RCC 7860 (cell line): ENCODE data around the gene GAB1.

ENCODE experiments used
- DNase-seq: peaks from one replicate; pipeline ENCODE4 v3.0.0-alpha.2; 2015; ENCODE audit warnings: low spot score
- FAIRE-seq: peaks from 2 replicates; lab custom pipeline; 2012; peaks lifted over from hg19 to GRCh38; lab: Jason Lieb, UNC

The GAB1 gene

DNA sequence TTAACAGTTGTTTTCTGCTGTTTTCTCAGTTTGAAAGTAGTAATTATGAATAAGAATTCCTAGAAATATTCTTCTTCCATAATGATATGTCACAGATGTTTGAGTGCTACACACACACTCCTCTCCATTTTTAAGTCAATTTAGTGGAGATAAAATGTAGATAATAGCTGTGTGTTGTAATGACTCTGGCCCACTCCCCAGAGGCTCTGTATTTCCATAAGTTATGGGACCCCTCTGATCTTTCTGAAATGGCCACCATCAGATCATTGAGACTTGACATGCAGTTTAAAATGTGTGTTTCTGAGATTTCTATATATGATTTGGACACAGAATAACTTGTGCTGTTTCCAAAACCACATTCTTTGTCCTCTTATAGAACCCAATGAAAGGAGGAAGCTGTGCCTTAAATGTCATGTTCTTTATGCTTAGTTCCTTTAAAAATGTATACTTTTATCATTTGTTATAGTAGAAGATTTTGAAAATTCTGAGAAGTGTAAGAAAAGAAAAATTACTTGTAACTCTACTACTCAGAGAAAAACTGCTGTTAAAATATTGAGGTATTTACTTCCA lies 46.4 kb downstream of the GAB1 start:
- DNase-seq (no peak), FAIRE-seq (no peak)

- DNase-seq (no peak), FAIRE-seq (no peak)
These were observed 47.8 kb downstream of the GAB1 start for GRCh38 chr4:143384381-143384994.

DNA sequence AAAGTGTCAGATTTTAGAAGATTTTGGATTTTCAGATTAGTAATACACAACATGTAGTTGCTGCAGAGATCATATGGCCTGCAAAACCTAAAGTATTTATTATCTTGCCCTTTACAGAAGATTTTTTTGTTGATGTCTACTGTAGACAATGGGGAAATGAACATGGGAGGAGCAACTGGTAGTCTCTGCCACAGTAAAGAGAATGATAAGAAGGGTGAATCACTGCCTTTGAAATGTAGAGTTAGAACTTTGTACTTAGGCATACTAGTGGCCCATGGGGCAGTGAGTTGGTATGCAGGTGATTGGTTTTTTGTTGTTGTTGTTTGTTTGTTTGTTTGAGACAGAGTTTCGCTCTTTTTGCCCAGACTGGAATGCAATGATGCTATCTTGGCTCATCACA lies 50.1 kb downstream of the GAB1 start:
- no peak for FAIRE-seq
- no peak for DNase-seq

DNA sequence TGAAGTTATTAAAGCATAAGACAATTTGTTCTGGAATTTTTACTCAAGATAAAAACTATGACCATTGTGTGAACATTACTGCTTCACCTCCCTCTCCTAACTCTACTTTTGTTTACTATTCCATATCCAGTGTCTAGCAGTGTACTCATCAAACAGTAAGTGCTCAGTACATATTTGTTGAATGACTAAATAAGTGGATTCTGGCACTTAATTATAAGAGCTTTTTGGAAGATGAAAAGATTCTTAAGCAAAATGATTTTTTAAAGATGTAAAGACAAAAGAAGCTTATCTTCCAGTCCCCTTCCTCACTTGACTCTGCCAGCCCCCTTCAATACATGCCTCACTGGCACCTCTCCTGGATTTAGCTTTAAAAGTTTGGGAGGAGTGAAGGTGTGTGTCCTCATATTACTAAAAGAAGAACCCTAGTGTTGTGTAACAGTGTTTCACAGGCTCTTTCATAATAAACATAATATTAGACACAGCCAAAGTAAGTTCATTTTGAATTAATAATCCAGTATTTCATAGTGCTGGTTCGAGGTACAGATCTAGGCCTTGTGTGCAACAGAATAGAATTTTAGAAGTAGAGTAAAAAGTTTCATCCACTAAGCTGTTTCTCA lies 53.0 kb downstream of the GAB1 start:
- no peak for FAIRE-seq
- no peak for DNase-seq

- DNase-seq (no peak), FAIRE-seq (no peak)
These were observed 54.1 kb downstream of the GAB1 start for GRCh38 chr4:143390764-143391163.

DNA sequence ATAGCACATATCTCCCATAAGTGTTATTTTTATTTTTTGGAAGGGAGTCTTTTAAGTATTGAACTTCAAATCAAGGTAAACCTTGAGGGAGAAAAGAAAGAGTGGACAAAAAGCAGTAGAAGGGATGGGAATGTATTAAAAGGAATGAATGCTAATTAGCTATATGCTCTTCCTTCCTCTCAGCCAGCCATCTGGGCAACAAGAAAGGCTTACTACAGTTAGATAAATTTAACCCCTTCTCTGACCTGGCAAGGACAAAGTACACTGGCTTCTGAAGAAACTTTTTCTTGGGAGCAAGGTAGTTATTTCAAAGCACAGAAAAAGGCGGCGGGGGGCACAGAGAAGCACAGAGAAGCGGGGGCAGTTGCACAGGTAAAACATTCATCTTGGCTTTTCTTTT lies 54.6 kb downstream of the GAB1 start:
- no peak for DNase-seq
- no peak for FAIRE-seq

DNA sequence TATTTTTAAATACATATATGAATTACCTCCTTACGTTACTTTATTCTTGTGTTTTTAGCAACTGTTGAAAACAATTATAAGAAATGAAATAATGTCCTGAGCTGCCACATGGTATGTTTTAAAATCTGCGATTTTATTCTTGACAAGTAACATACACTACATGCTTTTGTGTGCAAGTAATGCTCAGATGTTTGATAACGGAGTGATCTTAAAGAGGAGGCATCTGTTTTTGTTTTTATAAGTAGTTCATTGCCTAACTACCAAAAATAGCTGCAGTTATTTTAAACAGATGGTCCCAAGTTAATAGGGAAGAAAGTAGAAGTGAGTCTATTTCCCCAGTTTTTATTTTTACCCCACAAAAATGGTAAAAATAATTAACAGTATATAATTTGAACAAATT lies 55.2 kb downstream of the GAB1 start:
- no peak for DNase-seq

DNA sequence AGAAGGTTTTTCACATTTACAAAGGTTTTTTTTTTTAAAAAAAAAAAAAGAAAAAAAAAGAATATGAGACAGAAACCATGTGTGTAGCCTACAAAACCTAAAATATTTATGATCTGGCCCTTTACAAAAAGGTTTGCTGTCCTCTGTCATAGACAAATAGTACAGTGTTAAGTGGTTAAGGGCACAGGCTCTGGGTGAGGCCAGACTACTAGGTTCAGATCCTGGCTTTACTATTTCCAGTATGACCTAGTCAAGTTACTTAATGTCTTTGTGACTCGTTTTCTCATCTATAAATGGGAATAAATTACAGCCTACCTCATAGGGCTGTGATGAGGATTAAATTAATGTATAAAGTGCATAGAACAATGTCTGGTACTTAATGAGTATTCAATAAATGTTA lies 56.5 kb downstream of the GAB1 start:
- FAIRE-seq = no peak
- no peak for DNase-seq

More for the DNA sequence above, 55.2 kb downstream of the GAB1 start:
- no peak for FAIRE-seq

DNA sequence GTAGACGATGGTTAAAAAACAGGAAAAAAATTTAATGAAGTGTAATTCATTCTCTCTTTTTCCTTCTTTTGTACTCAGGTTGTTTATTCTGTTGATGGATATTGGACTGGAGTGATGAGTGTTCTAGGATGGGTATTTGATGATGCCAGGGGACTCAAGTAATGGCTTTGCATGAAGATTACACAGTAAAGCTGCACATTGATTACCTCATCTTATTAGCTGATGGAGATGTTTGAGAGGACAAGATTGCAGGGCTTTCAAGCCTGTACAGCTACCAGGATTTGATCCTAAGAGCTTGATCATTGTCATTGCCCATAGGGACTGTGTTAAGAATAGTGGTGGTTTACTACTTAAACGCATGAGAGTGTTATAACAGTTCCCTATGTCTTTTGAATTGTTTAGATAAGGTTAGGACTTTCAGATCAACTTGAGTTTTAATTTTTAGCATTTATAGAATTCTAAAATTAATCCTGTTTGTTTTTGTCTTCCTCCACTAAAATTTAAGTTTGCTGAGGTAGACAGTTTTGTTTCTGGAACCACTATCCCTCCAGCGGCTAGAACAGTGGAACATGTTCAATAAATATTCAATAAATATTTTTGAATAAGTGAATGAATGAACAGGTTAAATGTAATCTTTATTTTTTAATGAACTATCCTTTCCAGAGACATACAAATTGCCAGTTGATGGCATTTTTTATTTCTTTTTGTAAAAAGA lies 58.2 kb downstream of the GAB1 start:
- no peak for DNase-seq

GRCh38 chr4:143396695-143397094 lies 60.0 kb downstream of the GAB1 start:
- no peak for FAIRE-seq
- DNase-seq = no peak

More for the DNA sequence above, 58.2 kb downstream of the GAB1 start:
- FAIRE-seq = no peak

GRCh38 chr4:143397335-143397734 lies 60.7 kb downstream of the GAB1 start:
- DNase-seq (no peak), FAIRE-seq (no peak)

DNA sequence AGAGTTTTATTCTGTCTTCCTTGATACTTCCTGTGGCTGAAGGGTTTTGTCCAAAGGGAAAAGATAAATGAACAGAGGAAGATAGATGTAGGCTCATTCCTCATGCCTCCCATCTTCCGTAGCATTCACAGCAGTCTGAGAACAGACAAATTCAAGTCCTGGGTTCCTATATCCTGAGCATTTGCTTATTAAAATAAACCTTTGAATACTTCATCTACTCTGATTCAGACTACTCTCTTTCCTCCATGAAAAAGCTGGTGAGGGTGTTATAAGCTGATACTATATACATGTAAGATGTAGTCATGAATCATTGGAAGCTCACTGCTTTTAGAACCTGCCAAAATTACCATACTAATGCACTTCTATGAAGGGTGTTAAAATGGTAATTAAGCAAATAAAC lies 61.2 kb downstream of the GAB1 start:
- DNase-seq (no peak), FAIRE-seq (no peak)

DNA sequence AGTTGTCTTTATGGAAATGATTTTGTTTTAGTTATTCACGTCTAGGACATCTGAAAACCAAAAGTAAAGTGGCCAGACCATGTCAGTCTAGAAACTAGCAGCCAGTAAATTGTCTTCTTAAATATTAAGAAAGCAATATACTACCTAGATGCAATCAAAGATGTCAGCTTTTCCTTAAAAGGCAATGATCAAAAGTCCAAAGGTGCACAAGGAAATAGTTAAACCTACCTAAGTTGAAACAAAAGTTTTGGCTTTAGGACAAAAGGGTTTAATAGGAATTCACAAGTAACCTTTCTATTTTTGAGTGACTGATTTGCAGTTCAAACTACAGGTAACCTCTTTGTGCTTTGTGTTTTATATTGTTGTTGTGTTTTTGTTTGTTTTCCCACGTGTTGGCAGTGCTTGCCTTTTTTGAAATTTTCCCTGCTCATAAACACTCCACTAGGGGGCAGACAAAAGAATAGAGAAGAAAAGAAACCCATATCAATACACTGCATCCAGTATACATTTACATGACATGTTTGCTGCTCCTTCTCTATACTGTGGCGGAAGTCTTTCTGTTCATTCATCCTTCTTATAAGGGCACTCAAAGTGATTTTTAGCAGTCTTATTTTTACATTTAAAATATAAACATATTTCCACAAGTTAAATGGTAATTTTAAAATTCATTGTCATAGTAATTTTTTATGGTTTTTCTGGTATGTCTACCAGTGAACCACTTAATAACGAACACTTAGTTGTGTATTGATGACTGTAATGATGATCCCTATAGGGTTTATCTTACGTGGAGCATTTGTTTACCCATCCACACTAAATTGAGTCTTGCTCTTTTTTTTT lies 62.7 kb downstream of the GAB1 start:
- no peak for FAIRE-seq
- no peak for DNase-seq

DNA sequence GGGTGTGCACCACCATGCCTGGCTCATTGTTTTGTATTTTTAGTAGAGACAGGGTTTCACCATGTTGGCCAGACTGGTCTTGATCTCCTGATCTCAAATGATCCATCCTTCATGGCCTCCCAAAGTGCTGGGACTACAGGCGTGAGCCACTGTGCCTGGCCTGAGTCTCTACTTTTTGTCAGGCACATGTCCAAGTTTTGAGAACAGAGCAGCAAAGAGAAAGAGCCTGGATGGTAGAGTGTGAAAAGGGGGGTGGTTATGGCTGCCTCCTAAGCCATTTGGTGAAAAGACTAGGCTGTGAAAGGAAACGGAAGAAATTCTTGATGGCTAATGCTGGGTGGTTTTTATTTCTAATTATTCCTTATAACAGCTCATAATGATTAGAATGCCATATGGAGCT lies 63.4 kb downstream of the GAB1 start:
- no peak for DNase-seq
- FAIRE-seq = no peak

GRCh38 chr4:143402776-143403552 lies 66.3 kb downstream of the GAB1 start:
- no peak for FAIRE-seq
- DNase-seq = no peak

GRCh38 chr4:143403553-143403820 lies 66.8 kb downstream of the GAB1 start:
- no peak for DNase-seq

GRCh38 chr4:143404555-143404954 lies 67.9 kb downstream of the GAB1 start:
- DNase-seq = no peak
- no peak for FAIRE-seq

More at GRCh38 chr4:143403553-143403820, 66.8 kb downstream of the GAB1 start:
- FAIRE-seq = no peak

DNA sequence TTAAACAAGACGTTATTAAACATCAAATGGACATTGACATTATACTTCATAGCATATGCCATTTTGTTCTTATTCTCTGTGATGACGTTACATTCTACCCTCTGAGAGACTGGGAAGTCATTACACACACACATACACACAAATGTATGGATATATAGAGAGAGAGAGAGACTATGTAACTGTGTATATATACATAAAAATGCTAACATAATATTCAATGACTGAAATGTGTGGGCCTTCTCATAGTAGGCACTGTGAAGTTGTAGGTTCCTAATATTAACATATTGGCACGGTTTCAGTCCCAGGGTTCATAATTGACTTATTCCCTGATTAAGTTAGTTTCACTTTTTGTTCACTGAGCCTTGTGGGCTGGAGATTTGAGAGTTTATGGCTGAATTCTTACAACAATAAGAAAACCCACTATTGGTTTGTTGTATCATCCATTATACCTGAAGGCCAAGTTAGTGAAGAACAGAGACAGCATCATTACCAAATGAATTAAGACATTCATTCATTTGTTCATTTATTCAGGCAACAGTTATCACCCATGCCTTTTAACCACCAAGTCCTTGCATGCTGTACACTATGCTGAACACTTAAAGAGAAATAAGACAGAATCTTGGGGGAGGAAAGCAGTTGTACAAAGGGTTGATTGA lies 68.5 kb downstream of the GAB1 start:
- FAIRE-seq = no peak

GRCh38 chr4:143406523-143406922 lies 69.8 kb downstream of the GAB1 start:
- FAIRE-seq (no peak), DNase-seq (no peak)

More for the DNA sequence above, 68.5 kb downstream of the GAB1 start:
- no peak for DNase-seq

DNA sequence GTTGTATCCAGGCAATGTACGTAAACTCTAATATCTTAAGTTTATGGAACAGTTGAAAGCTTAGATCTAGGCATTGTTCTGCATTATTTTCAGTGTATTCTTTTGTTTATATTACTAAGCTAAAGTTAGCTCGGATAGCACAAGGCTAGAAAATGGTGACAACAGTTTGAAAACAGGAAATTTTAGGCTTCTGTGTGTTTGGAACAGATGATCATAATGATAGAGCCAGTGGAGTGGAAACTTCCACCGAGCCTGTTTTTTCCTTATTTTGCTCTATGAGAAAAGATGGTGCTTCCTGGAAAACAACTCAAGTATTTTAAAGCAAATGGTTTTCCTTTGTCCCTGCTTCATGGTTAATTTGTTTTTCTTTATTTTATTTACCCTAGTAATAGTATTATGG lies 70.8 kb downstream of the GAB1 start:
- no peak for FAIRE-seq
- no peak for DNase-seq
